GM12878 (cell line): ENCODE measurements around the gene AIP. TPM values are rescaled to one million over a fixed set of nuclear protein-coding genes. Genes with fewer than 3 reads are reported as not detected.

ENCODE experiments used
- CBX3 ChIP-seq: fragments of 200-600 bp; sonication (generic); IDR thresholded peaks from 2 replicates; pipeline ENCODE4 v1.6.1; 2016; ENCODE audit warnings: low read depth, borderline replicate concordance
- CHD1 ChIP-seq: IDR thresholded peaks from 2 replicates; pipeline ENCODE4 v1.6.1; 2012; ENCODE audit warnings: low read depth, low read length, improper control_type of control experiment
- CHD4 ChIP-seq: fragments of 200-600 bp; sonication (generic); IDR thresholded peaks from 2 replicates; pipeline ENCODE4 v1.6.1; 2016; ENCODE audit warnings: mild to moderate bottlenecking
- DPF2 ChIP-seq: fragments of 450-650 bp; IDR thresholded peaks from 2 replicates; pipeline ENCODE4 v1.6.1; 2017; ENCODE audit warnings: mild to moderate bottlenecking
- ETV6 ChIP-seq, 2 experiments: fragments of 450-650 bp in 1 of 2; IDR thresholded peaks in 1 of 2; conservative IDR thresholded peaks in 1 of 2; 2 replicates each; pipeline ENCODE4 v1.6.1; 2014; ENCODE audit warnings: antibody characterized with exemption in 1 of 2, borderline replicate concordance in 1 of 2, low read depth in 1 of 2, mild to moderate bottlenecking in 1 of 2, moderate library complexity in 1 of 2
- KLF5 ChIP-seq: fragments of 450-650 bp; IDR thresholded peaks from 2 replicates; pipeline ENCODE4 v1.6.1; 2014; ENCODE audit warnings: mild to moderate bottlenecking; ENCODE audit not compliant: partially characterized antibody
- MAX ChIP-seq: IDR thresholded peaks from 2 replicates; pipeline ENCODE4 v1.6.1; 2012; ENCODE audit warnings: low read depth, low read length, improper control_type of control experiment
- MEF2A ChIP-seq: IDR thresholded peaks from 2 replicates; pipeline ENCODE4 v1.6.1; 2011; ENCODE audit warnings: low read depth, mild to moderate bottlenecking, low read length, moderate library complexity; ENCODE audit not compliant: insufficient read depth
- MTA3 ChIP-seq: IDR thresholded peaks from 2 replicates; pipeline ENCODE4 v1.6.1; 2012; ENCODE audit warnings: low read length, inconsistent platforms, borderline replicate concordance
- MXI1 ChIP-seq: fragments of 150-350 bp; IDR thresholded peaks from 2 replicates; pipeline ENCODE4 v1.6.1; 2011; ENCODE audit warnings: low read depth, mild to moderate bottlenecking, inconsistent platforms, low read length, improper control_type of control experiment
- MYB ChIP-seq: fragments of 150-350 bp; IDR thresholded peaks from 2 replicates; pipeline ENCODE4 v1.6.1; 2014; ENCODE audit warnings: mild to moderate bottlenecking, low read depth, low read length, borderline replicate concordance
- POLR2A ChIP-seq: IDR thresholded peaks from 2 replicates; pipeline ENCODE4 v1.6.1; 2011; ENCODE audit warnings: low read depth, mild to moderate bottlenecking, low read length
- POLR2AphosphoS2 ChIP-seq: IDR thresholded peaks from 2 replicates; pipeline ENCODE4 v1.6.1; 2011; ENCODE audit warnings: low read depth, mild to moderate bottlenecking, low read length, improper control_type of control experiment, moderate library complexity
- RBBP5 ChIP-seq: fragments of 200-600 bp; sonication (generic); conservative IDR thresholded peaks from 2 replicates; pipeline ENCODE4 v1.6.1; 2016
- RFX5 ChIP-seq: IDR thresholded peaks from 2 replicates; pipeline ENCODE4 v1.6.1; 2011; ENCODE audit warnings: low read depth, low read length, improper control_type of control experiment
- SIN3A ChIP-seq: IDR thresholded peaks from 2 replicates; pipeline ENCODE4 v1.6.1; 2012; ENCODE audit warnings: low read depth, low read length, improper control_type of control experiment
- SP1 ChIP-seq: IDR thresholded peaks from one replicate; pipeline ENCODE4 v1.6.1; 2011; ENCODE audit warnings: low read depth, low read length
- SREBF2 ChIP-seq: IDR thresholded peaks from 2 replicates; pipeline ENCODE4 v1.6.1; 2012; ENCODE audit warnings: mild to moderate bottlenecking, low read length
- SUZ12 ChIP-seq: fragments of 200-600 bp; sonication (generic); IDR thresholded peaks from one replicate; pipeline ENCODE4 v1.6.1; 2018; ENCODE audit warnings: antibody characterized with exemption, mild to moderate bottlenecking; ENCODE audit not compliant: unreplicated experiment
- TCF3 ChIP-seq: IDR thresholded peaks from 2 replicates; pipeline ENCODE4 v1.6.1; 2012; ENCODE audit warnings: low read depth, mild to moderate bottlenecking, low read length, borderline replicate concordance; ENCODE audit not compliant: insufficient read depth
- ZNF274 ChIP-seq: IDR thresholded peaks from one replicate; pipeline ENCODE4 v1.8.0; 2011; ENCODE audit not compliant: insufficient read length, insufficient read depth
- ZNF592 ChIP-seq: fragments of 450-650 bp; IDR thresholded peaks from 2 replicates; pipeline ENCODE4 v1.6.1; 2017; ENCODE audit warnings: mild to moderate bottlenecking, moderate library complexity
- ZNF687 ChIP-seq: fragments of 450-650 bp; IDR thresholded peaks from 2 replicates; pipeline ENCODE4 v1.6.1; 2017; ENCODE audit warnings: mild to moderate bottlenecking, moderate library complexity
- polyA plus RNA-seq, 11 experiments: library from polyadenylated mRNA; depleted of rRNA in 4 of 11; unstranded in 6 of 11; stranded (reverse) in 5 of 11; fragments of >200 nt; fragmentation: Nextera tagmentation in 4 of 11; fragmentation: Illumina TruSeq in 1 of 11; extraction: Ambion mirVana in 4 of 11; extraction: Trizol in 1 of 11; gene quantifications; 1 replicate in 1 of 11; 2 replicates in 10 of 11; pipeline versions ENCODE4 v1.2.1 to v1.2.3, GENCODE V29; 2011 to 2016; ENCODE audit warnings: inconsistent platforms in 2 of 11, missing spikeins in 2 of 11, low read depth in 1 of 11
- total RNA-seq, 4 experiments: library from RNA; depleted of rRNA in 3 of 4; stranded (reverse); fragments of >200 nt in 3 of 4; fragmentation: Illumina TruSeq in 1 of 4; extraction: Trizol in 1 of 4; gene quantifications; 2 replicates each; pipeline versions ENCODE4 v1.2.1 to v1.2.3, GENCODE V29; 2013 to 2021

Gene AIP
- total and polyA plus RNA-seq, 10 of the 15 experiments (the other 5 are each of a cell fraction or from before 2014, with no cell fraction given), result 12.6 to 164 (median 104) TPM

GRCh38 chr11:67482827-67483798 is at the start of gene AIP (continued):
- TF ChIP-seq SREBF2, result no peak
- TF ChIP-seq SUZ12, result no peak
- TF ChIP-seq RFX5, result no peak; the same call in 1 of the 2 replicates
- peak; percentile 83 for TF ChIP-seq DPF2
- no peak for TF ChIP-seq ZNF274
- peak; percentile 78 for TF ChIP-seq POLR2A
- TF ChIP-seq CHD4, result no peak
- no peak for TF ChIP-seq TCF3
- TF ChIP-seq RBBP5, result no peak
- peak; percentile 79 for TF ChIP-seq KLF5
- no peak for TF ChIP-seq CBX3
- TF ChIP-seq ZNF687, result peak; percentile 99
- TF ChIP-seq MAX, result peak; percentile 100
- TF ChIP-seq ETV6 (conservative IDR thresholded peaks at IDR 0.05 in 1 of 2, IDR thresholded peaks at IDR 0.05 in 1 of 2; ENCODE audit: borderline replicate concordance in 1 of 2, low read depth in 1 of 2), result no peak
- peak; percentile 33 for TF ChIP-seq POLR2AphosphoS2
- peak; percentile 90 for TF ChIP-seq SP1
- TF ChIP-seq ZNF592, result no peak
- no peak for TF ChIP-seq MTA3
- 0 out of 2 replicates have a peak, but pooled peaks have one; percentile 54 for TF ChIP-seq SIN3A
- no peak for TF ChIP-seq MEF2A
- TF ChIP-seq MXI1, result no peak
- TF ChIP-seq CHD1, result no peak
- no peak for TF ChIP-seq MYB
